HCT116 (cell line): ENCODE data around the gene NEO1. TPM values are rescaled to one million over a fixed set of nuclear protein-coding genes. Genes with fewer than 3 reads are reported as not detected.

ENCODE experiments used
- ATAC-seq: fragments of 200-7000 bp; cut with Tn5 transposase; 2 replicates; pipeline ENCODE4 v1.9.1; 2020; ENCODE audit warnings: mild to moderate bottlenecking, moderate library complexity
- BruUV-seq: library from RNA; stranded (reverse); fragments of 400-500 nt; replicated peaks from 2 replicates; lab custom pipeline; 2021; lab: Mats Ljungman, UMichigan
- CTCF ChIA-PET: fragments of 300-600 bp; sonication (Branson Sonifier 250); formaldehyde crosslinking; loops from one replicate; lab custom pipeline; 2021; ENCODE audit warnings: antibody characterized with exemption; lab: Charles Lee
- POLR2A ChIA-PET: fragments of 300-600, 350-600 bp; sonication (Branson Sonifier 250); formaldehyde crosslinking; loops from one replicate; lab custom pipeline; 2021; ENCODE audit warnings: antibody characterized with exemption; lab: Charles Lee
- RAD21 ChIA-PET, 2 experiments: fragments of 300-600 bp; sonication (Branson Sonifier 250); formaldehyde crosslinking; loops; one replicate each; lab custom pipeline; 2023; ENCODE audit warnings: low total read pairs in 2 of 2; ENCODE audit not compliant: uncharacterized antibody in 2 of 2, unreplicated experiment in 2 of 2, low non-redundant PET in 1 of 2; lab: Charles Lee
- DNase-seq: peaks from one replicate; pipeline ENCODE4 v3.0.0-alpha.2; 2010; ENCODE audit warnings: low read depth, low spot score
- H2AFZ ChIP-seq: fragments of 200-600 bp; shearing (Covaris generic), sonication (generic); 2 replicates; pipeline ENCODE4 v1.6.1; 2017; ENCODE audit warnings: low read depth, mixed run types, mixed read lengths, antibody characterized with exemption, low read length; ENCODE audit not compliant: poor library complexity, severe bottlenecking
- H3K27ac ChIP-seq: 2 replicates; pipeline ENCODE4 v1.5.1; 2012; ENCODE audit warnings: low read depth, low read length
- H3K27me3 ChIP-seq: fragments of 200-600 bp; sonication (generic); 2 replicates; pipeline ENCODE4 v1.6.1; 2016; ENCODE audit warnings: mixed run types, low read length, mixed read lengths; ENCODE audit not compliant: insufficient read depth
- H3K36me3 ChIP-seq, 2 experiments: fragments of 200-500 bp in 1 of 2; fragments of 200-600 bp in 1 of 2; sonication (Bioruptor generic) in 1 of 2; sonication (generic) in 1 of 2; 2 replicates each; pipeline versions ENCODE4 v1.5.1 to v1.6.1; 2014 to 2016; ENCODE audit warnings: low read length in 2 of 2, inconsistent platforms in 1 of 2, mixed read lengths in 1 of 2, mixed run types in 1 of 2; ENCODE audit not compliant: insufficient read depth in 2 of 2, control insufficient read depth in 1 of 2
- H3K4me1 ChIP-seq, 2 experiments: fragments of 200-600 bp in 1 of 2; sonication (generic) in 1 of 2; 2 replicates each; pipeline versions ENCODE4 v1.5.1 to v1.6.1; 2012 to 2017; ENCODE audit warnings: low read length in 2 of 2, inconsistent platforms in 1 of 2, mild to moderate bottlenecking in 1 of 2, mixed read lengths in 1 of 2, mixed run types in 1 of 2, moderate library complexity in 1 of 2; ENCODE audit not compliant: insufficient read depth in 2 of 2, control insufficient read depth in 1 of 2
- H3K4me2 ChIP-seq: fragments of 200-600 bp; sonication (generic); 2 replicates; pipeline ENCODE4 v1.6.1; 2017; ENCODE audit warnings: mixed run types, low read length, mixed read lengths
- H3K4me3 ChIP-seq, 2 experiments: fragments of 200-600 bp in 1 of 2; sonication (generic) in 1 of 2; replicated peaks in 1 of 2; 2 replicates each; pipeline ENCODE4 v1.5.1; 2011 to 2016; ENCODE audit warnings: low read length in 2 of 2, control low read depth in 1 of 2, low read depth in 1 of 2, mild to moderate bottlenecking in 1 of 2, mixed read lengths in 1 of 2, mixed run types in 1 of 2
- H3K79me2 ChIP-seq: fragments of 200-600 bp; sonication (generic); 2 replicates; pipeline ENCODE4 v1.6.1; 2017; ENCODE audit warnings: mild to moderate bottlenecking, mixed run types, low read length, moderate library complexity, mixed read lengths; ENCODE audit not compliant: insufficient read depth
- H3K9ac ChIP-seq: fragments of 200-600 bp; sonication (generic); 2 replicates; pipeline ENCODE4 v1.6.1; 2016; ENCODE audit warnings: low read length, mixed read lengths
- H3K9me2 ChIP-seq: fragments of 200-600 bp; sonication (generic), shearing (Covaris generic); 2 replicates; pipeline ENCODE4 v1.6.1; 2017; ENCODE audit warnings: mixed run types, mild to moderate bottlenecking, moderate library complexity; ENCODE audit not compliant: insufficient read depth
- H3K9me3 ChIP-seq, 2 experiments: fragments of 200-500 bp in 1 of 2; fragments of 200-600 bp in 1 of 2; sonication (Bioruptor generic) in 1 of 2; sonication (generic) in 1 of 2; 2 replicates each; pipeline ENCODE4 v1.6.1; 2014 to 2017; ENCODE audit warnings: low read length in 2 of 2, mixed read lengths in 2 of 2, inconsistent platforms in 1 of 2, low read depth in 1 of 2, mild to moderate bottlenecking in 1 of 2, mixed run types in 1 of 2, moderate library complexity in 1 of 2; ENCODE audit not compliant: control insufficient read depth in 1 of 2, insufficient read depth in 1 of 2
- H4K20me1 ChIP-seq: fragments of 200-600 bp; sonication (generic), shearing (Covaris generic); 2 replicates; pipeline ENCODE4 v1.6.1; 2017; ENCODE audit warnings: mixed run types, mild to moderate bottlenecking, moderate library complexity; ENCODE audit not compliant: insufficient read depth
- CEBPB ChIP-seq: IDR thresholded peaks from 2 replicates; pipeline ENCODE4 v1.6.1; 2012; ENCODE audit warnings: low read depth
- EZH2 ChIP-seq: fragments of 200-600 bp; sonication (generic); IDR thresholded peaks from 2 replicates; pipeline ENCODE4 v1.6.1; 2017; ENCODE audit warnings: antibody characterized with exemption, mixed run types
- EZH2phosphoT487 ChIP-seq: fragments of 200-600 bp; IDR thresholded peaks from 2 replicates; pipeline ENCODE4 v1.6.1; 2018; ENCODE audit warnings: antibody characterized with exemption, borderline replicate concordance
- RAD21 ChIP-seq: IDR thresholded peaks from 2 replicates; pipeline ENCODE4 v1.6.1; 2012; ENCODE audit warnings: low read depth, mild to moderate bottlenecking
- REST ChIP-seq: IDR thresholded peaks from 2 replicates; pipeline ENCODE4 v1.6.1; 2012; ENCODE audit warnings: low read depth
- SIN3A ChIP-seq: IDR thresholded peaks from 2 replicates; pipeline ENCODE4 v1.6.1; 2012; ENCODE audit warnings: low read depth
- YY1 ChIP-seq: IDR thresholded peaks from 2 replicates; pipeline ENCODE4 v1.6.1; 2011; ENCODE audit warnings: low read length, low read depth, moderate library complexity, mild to moderate bottlenecking; ENCODE audit not compliant: insufficient replicate concordance; ENCODE audit errors: extremely low read depth
- ZBTB33 ChIP-seq: IDR thresholded peaks from 2 replicates; pipeline ENCODE4 v1.6.1; 2011; ENCODE audit warnings: mild to moderate bottlenecking, low read length, moderate library complexity; ENCODE audit not compliant: insufficient replicate concordance; ENCODE audit errors: extremely low read depth
- ZFX ChIP-seq: fragments of 450-650 bp; IDR thresholded peaks from 2 replicates; pipeline ENCODE4 v1.6.1; 2017
- intact Hi-C: fragments of 100-400 bp; cut with micrococcal nuclease; formaldehyde crosslinking; loops from 2 replicates; pipeline ENCODE4 v1.10.0; 2022
- total RNA-seq: library from RNA; stranded (reverse); gene quantifications from one replicate; pipeline ENCODE4 v1.2.1, GENCODE V29; 2021; ENCODE audit not compliant: unreplicated experiment
- TF ChIP-seq, protein P1 (sequence below): IDR thresholded peaks from 2 replicates; pipeline ENCODE4 v1.6.1; 2012

Gene NEO1
- total RNA-seq, 1 experiment from 2014 or later = 30.0 TPM

GRCh38 chr15:73024168-73024567 lies 28.1 kb upstream of the NEO1 start:
- Histone ChIP-seq H3K27ac (no peak overlapping the region), H2AFZ (no peak overlapping the region), H4K20me1 (no peaks in the 10 kb centered on the region), H3K4me3 (no peak overlapping the region), H3K9me3 (no peaks in the 10 kb centered on the region), H3K9ac (no peak overlapping the region), H3K9me2 (no peaks in the 10 kb centered on the region), H3K36me3 (no peaks in the 10 kb centered on the region), H3K4me1 (no peaks in the 10 kb centered on the region), H3K79me2 (no peaks in the 10 kb centered on the region), H3K27me3 (peaks cover 7% of the 10 kb centered on the region; the same call in 1 of the 2 replicates), H3K4me2 (no peak overlapping the region)
- ATAC-seq (no peak), DNase-seq (no peak)
- ChIA-PET RAD21 (no interaction called here), POLR2A (no interaction called here), CTCF (interaction anchor here (1.3 kb wide), 1 partner anchor 10 kb away, joined by 3 read pairs; no protein-coding TSS in a partner anchor)
- TF ChIP-seq EZH2phosphoT487 (no peak), EZH2 (no peak), ZBTB33 (no peak), ZFX (no peak), SIN3A (no peak), CEBPB (no peak)
- no TSS peak for BruUV-seq
- intact Hi-C loops = no loop called here

DNA sequence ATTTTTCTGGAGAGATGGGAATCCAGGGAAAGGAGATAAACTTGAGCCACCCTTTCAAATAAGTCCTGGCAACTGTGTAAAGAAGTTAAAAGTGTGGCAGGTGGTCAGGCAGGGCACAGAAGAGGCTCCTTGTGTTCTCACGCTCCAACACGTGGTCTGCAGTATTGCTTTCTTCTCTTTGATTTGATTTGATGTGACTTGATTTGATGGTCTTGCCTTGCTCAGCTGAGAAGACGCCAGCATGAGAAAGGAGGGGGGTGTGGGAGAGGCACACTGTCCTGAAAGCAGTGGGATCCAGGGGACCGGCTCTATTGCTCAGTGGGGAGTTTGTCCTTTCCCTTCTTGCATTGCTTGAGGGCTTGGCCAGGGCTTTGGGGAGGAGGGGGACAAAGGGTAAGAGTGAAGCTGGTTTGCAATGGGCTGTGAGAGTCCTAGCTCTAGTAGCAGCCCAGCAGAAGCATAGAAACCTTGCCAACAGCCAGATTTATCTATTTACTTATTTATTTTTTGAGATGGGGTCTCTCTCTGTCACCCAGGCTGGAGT lies 25.7 kb upstream of the NEO1 start:
- no peak for DNase-seq
- intact Hi-C loops = no loop called here
- no peaks in the 10 kb centered on the region for H4K20me1 ChIP-seq

More for the DNA sequence above, 25.7 kb upstream of the NEO1 start:
- H3K9me3 ChIP-seq = no peaks in the 10 kb centered on the region
- no peaks in the 10 kb centered on the region for H3K36me3 ChIP-seq
- no peak overlapping the region for H3K27ac ChIP-seq
- POLR2A ChIA-PET = no interaction called here
- no peaks in the 10 kb centered on the region for H3K4me1 ChIP-seq
- H3K9me2 ChIP-seq = no peaks in the 10 kb centered on the region
- H3K27me3 ChIP-seq = peaks cover 21% of the 10 kb centered on the region
- RAD21 ChIA-PET = no interaction called here
- H3K4me2 ChIP-seq = no peak overlapping the region
- no peak for ATAC-seq
- CTCF ChIA-PET = no interaction called here
- no TSS peak for BruUV-seq
- H3K79me2 ChIP-seq = no peaks in the 10 kb centered on the region
- no peak overlapping the region for H2AFZ ChIP-seq
- no peak overlapping the region for H3K9ac ChIP-seq
- TF ChIP-seq YY1 = no peak
- TF ChIP-seq REST = no peak
- TF ChIP-seq, protein P1, sequence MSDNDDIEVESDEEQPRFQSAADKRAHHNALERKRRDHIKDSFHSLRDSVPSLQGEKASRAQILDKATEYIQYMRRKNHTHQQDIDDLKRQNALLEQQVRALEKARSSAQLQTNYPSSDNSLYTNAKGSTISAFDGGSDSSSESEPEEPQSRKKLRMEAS = no peak
- no peak for TF ChIP-seq RAD21
- H3K4me3 ChIP-seq = no peak overlapping the region
